Hepatocyte (in vitro differentiated cells): ENCODE measurements around the gene ABCB7. TPM values are rescaled to one million over a fixed set of nuclear protein-coding genes. Genes with fewer than 3 reads are reported as not detected.
"Not testable (repeated sequence)": the region's sequence is repeated elsewhere in the genome, so short reads cannot be mapped to it uniquely, and the experiment has no call there.

Experiments used
- DNase-seq: peaks from one replicate; pipeline ENCODE4 v3.0.0-alpha.2; 2016; ENCODE audit warnings: low spot score
- H2AFZ ChIP-seq: fragments of 200-600 bp; sonication (generic); 2 replicates; pipeline ENCODE4 v1.6.0; 2016; ENCODE audit warnings: antibody characterized with exemption, mild to moderate bottlenecking
- H3K27ac ChIP-seq: fragments of 200-600 bp; sonication (generic); 2 replicates; pipeline ENCODE4 v1.5.1; 2016; ENCODE audit warnings: mild to moderate bottlenecking
- H3K27me3 ChIP-seq: fragments of 200-600 bp; sonication (generic); 2 replicates; pipeline ENCODE4 v1.6.1; 2016
- H3K36me3 ChIP-seq: fragments of 200-600 bp; sonication (generic); replicated peaks from 2 replicates; pipeline ENCODE4 v1.5.1; 2016; ENCODE audit warnings: low read depth; ENCODE audit not compliant: insufficient read depth
- H3K4me1 ChIP-seq: fragments of 200-600 bp; sonication (generic); 2 replicates; pipeline ENCODE4 v1.5.1; 2016; ENCODE audit warnings: mild to moderate bottlenecking, moderate library complexity; ENCODE audit not compliant: insufficient read depth
- H3K4me2 ChIP-seq: fragments of 200-600 bp; sonication (generic); 2 replicates; pipeline ENCODE4 v1.6.0; 2016
- H3K4me3 ChIP-seq: fragments of 200-600 bp; sonication (generic); 2 replicates; pipeline ENCODE4 v1.5.1; 2016; ENCODE audit warnings: mild to moderate bottlenecking
- H3K79me2 ChIP-seq: fragments of 200-600 bp; sonication (generic); 2 replicates; pipeline ENCODE4 v1.6.0; 2017; ENCODE audit warnings: mild to moderate bottlenecking
- H3K9me2 ChIP-seq: fragments of 200-600 bp; sonication (generic); replicated peaks from 2 replicates; pipeline ENCODE4 v1.6.0; 2017; ENCODE audit warnings: mild to moderate bottlenecking; ENCODE audit not compliant: insufficient read depth
- H3K9me3 ChIP-seq: fragments of 200-600 bp; sonication (generic); 2 replicates; pipeline ENCODE4 v1.5.1; 2016; ENCODE audit warnings: low read depth, mild to moderate bottlenecking
- H4K20me1 ChIP-seq: fragments of 200-600 bp; sonication (generic); 2 replicates; pipeline ENCODE4 v1.6.0; 2016; ENCODE audit warnings: mild to moderate bottlenecking; ENCODE audit not compliant: insufficient read depth, poor library complexity, severe bottlenecking
- EZH2 ChIP-seq: fragments of 200-600 bp; sonication (generic); IDR thresholded peaks from 2 replicates; pipeline ENCODE4 v1.6.1; 2016; ENCODE audit warnings: antibody characterized with exemption, mild to moderate bottlenecking, borderline replicate concordance
- EZH2phosphoT487 ChIP-seq: fragments of 200-600 bp; sonication (generic); IDR thresholded peaks from one replicate; pipeline ENCODE4 v1.6.1; 2018; ENCODE audit warnings: antibody characterized with exemption, mild to moderate bottlenecking, low read depth, moderate library complexity; ENCODE audit not compliant: unreplicated experiment, severe bottlenecking
- WGBS: methylation state at CpG from one replicate; pipeline ENCODE4 v1.1.6; 2016; ENCODE audit warnings: low lambda C conversion rate; ENCODE audit errors: missing lambda C conversion rate; 5-methylcytosine and 5-hydroxymethylcytosine counted together
- polyA plus RNA-seq: library from polyadenylated mRNA; unstranded; fragments of >200 nt; fragmentation: Nextera tagmentation; extraction: Ambion mirVana; gene quantifications from 2 replicates; pipeline ENCODE4 v1.2.1, GENCODE V29; 2016
- total RNA-seq: library from RNA; depleted of rRNA; stranded (reverse); fragments of >200 nt; gene quantifications from 2 replicates; pipeline ENCODE4 v1.2.3, GENCODE V29; 2014
- TF ChIP-seq, protein P1 (sequence below): fragments of 200-600 bp; sonication (generic); IDR thresholded peaks from 2 replicates; pipeline ENCODE4 v1.5.1; 2016; ENCODE audit warnings: antibody characterized with exemption, mild to moderate bottlenecking; ENCODE audit not compliant: poor library complexity

Gene ABCB7
- 42.2 and 51.6 TPM in 2 replicates for total RNA-seq
- polyA plus RNA-seq = 11.2 and 12.4 TPM in 2 replicates

DNA sequence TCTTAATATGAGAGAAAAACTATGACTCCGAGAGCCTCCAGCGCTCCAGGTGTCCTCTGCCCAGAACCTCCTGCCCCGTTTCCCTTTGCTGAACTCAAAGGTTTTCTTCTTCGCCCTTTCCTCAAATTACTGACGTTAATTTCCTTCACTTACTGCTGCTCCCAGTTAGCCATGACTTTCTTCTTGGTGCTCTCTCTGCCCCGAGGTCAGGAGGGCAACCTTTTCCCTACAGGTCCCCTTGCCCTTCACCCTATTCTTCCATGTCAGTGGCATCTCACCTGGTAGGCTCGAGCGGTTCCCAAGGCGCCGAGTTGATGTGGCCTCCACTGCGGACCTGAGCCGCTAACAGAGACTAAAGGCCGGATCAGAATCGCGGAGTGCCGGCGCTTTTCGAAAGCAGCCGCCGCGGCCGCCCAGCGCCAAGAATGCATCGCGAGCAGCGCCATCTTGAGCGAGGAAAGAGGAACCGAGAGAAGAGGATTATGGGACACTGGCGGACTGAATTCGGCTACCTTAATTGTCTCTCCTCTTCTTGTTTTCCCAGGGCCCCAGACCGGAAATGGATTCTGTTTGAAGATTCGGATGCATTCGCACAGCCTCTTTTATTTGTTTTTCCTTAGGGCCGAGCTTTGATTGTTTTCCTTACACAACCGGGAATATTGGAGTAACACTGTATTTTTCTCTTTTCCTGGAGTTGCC lies at the start of gene ABCB7:
Gene ABCB7, minus strand, starts transcription at position 457 of the 699 bp plus-strand sequence. Its CDS starts 11 bp downstream, at position 446.
- Histone ChIP-seq H3K4me3 (peak within 1 kb of the TSS; percentile 63), H3K9me2 (no peaks in the 10 kb centered on the region), H3K4me1 (no peaks in the 10 kb centered on the region), H4K20me1 (no peaks in the 10 kb centered on the region), H3K27me3 (no peaks in the 10 kb centered on the region), H2AFZ (peak within 1 kb of the TSS; percentile 83), H3K36me3 (no peaks in the 10 kb centered on the region), H3K4me2 (peak within 1 kb of the TSS; percentile 68), H3K9me3 (no peaks in the 10 kb centered on the region), H3K27ac (peak within 1 kb of the TSS; percentile 84), H3K79me2 (peaks cover 22% of the 10 kb centered on the region)
- TF ChIP-seq EZH2 (no peak), EZH2phosphoT487 (no peak)
- TF ChIP-seq, protein P1, sequence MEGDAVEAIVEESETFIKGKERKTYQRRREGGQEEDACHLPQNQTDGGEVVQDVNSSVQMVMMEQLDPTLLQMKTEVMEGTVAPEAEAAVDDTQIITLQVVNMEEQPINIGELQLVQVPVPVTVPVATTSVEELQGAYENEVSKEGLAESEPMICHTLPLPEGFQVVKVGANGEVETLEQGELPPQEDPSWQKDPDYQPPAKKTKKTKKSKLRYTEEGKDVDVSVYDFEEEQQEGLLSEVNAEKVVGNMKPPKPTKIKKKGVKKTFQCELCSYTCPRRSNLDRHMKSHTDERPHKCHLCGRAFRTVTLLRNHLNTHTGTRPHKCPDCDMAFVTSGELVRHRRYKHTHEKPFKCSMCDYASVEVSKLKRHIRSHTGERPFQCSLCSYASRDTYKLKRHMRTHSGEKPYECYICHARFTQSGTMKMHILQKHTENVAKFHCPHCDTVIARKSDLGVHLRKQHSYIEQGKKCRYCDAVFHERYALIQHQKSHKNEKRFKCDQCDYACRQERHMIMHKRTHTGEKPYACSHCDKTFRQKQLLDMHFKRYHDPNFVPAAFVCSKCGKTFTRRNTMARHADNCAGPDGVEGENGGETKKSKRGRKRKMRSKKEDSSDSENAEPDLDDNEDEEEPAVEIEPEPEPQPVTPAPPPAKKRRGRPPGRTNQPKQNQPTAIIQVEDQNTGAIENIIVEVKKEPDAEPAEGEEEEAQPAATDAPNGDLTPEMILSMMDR = peak; percentile 18
- 49% methylated on average over 35 of the region's 35 CpGs for WGBS
- DNase-seq = peak; percentile 79

DNA sequence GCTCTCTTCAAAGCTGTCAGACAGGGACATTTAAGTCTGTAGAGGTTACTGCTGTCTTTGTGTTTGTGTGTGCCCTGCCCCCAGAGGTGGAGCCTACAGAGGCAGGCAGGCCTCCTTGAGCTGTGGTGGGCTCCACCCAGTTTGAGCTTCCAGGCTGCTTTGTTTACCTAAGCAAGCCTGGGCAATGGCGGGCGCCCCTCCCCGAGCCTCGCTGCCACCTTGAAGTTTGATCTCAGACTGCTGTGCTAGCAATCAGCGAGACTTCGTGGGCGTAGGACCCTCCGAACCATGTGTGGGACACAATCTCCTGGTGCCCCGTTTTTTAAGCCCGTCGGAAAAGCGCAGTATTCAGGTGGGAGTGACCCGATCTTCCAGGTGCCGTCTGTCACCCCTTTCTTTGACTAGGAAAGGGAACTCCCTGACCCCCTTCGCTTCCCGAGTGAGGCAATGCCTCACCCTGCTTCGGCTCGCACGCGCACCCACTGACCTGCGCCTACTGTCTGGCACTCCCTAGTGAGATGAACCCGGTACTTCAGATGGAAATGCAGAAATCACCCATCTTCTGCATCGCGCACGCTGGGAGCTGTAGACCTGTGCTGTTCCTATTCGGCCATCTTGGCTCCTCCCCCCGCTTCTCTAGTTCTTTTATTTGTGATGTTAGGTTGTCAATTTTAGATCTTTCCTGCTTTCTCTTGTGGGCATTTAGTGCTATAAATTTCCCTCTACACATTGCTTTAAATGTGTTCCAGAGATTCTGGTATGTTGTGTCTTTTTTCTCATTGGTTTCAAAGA lies 32.5 kb upstream of the ABCB7 start:
- H3K4me2 ChIP-seq, H3K36me3 ChIP-seq, H3K9me3 ChIP-seq, H3K9me2 ChIP-seq, H3K4me3 ChIP-seq, H4K20me1 ChIP-seq, DNase-seq, H3K79me2 ChIP-seq, H3K4me1 ChIP-seq, H3K27ac ChIP-seq, H3K27me3 ChIP-seq, H2AFZ ChIP-seq: not testable (repeated sequence)
- 87% methylated on average over 27 of the region's 27 CpGs for WGBS

DNA sequence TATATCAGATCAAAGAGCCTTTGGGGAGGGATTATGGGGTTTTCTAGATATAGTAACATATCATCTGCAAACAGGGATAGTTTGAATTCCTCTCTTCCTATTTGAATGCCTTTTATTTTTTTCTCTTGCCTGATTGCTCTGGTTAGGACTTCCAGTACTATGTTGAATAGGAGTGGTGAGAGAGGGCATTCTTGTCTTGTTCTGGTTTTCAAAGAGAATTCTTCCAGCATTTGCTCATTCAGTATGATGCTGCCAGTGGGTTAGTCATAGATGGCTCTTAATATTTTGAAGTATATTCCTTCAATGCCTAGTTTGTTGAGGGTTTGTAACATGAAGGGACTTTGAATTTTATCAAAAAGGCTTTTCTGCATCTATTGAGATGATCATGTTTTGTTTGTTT lies 25.6 kb upstream of the ABCB7 start:
- no peaks in the 10 kb centered on the region for H3K4me1 ChIP-seq
- H3K9me3 ChIP-seq = no peaks in the 10 kb centered on the region
- H3K9me2 ChIP-seq = no peaks in the 10 kb centered on the region
- no peaks in the 10 kb centered on the region for H3K27me3 ChIP-seq
- no peak overlapping the region for H3K4me2 ChIP-seq
- H3K27ac ChIP-seq = no peak overlapping the region
- DNase-seq = no peak
- H2AFZ ChIP-seq = no peak overlapping the region
- H3K4me3 ChIP-seq = no peak overlapping the region
- no peaks in the 10 kb centered on the region for H3K79me2 ChIP-seq
- no peaks in the 10 kb centered on the region for H3K36me3 ChIP-seq
- no peak for TF ChIP-seq EZH2phosphoT487
- no peak for TF ChIP-seq EZH2
- TF ChIP-seq, protein P1 = no peak
- no peaks in the 10 kb centered on the region for H4K20me1 ChIP-seq

DNA sequence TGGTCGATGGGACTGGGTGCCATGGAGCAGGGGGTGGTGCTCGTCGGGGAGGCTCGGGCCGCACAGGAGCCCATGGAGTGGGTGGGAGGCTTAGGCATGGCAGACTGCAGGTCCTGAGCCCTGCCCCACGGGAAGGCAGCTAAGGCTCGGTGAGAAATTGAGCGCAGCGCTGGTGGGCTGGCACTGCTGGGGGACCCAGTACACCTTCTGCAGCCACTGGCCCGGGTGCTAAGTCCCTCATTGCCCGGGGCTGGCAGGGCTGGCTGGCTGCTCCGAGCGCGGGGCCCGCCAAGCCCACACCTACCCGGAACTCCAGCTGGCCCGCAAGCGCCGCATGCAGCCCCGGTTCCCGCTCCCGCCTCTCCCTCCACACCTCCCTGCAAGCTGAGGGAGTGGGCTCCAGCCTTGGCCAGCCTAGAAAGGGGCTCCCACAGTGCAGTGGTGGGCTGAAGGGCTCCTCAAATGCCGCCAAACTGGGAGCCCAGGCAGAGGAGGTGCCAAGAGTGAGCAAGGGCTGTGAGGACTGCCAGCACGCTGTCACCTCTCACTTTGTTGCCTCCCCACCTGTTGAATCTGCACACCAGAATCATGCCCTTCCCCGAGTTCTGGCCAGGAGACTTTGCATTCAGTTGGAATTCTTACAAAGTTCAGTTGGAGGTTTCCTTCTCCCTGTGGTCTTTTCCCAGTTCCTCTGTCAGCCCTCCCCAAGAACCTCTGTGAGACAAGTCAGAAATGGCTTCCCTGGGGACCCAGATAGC lies 23.6 kb upstream of the ABCB7 start:
- WGBS = 83% methylated on average over 10 of the region's 25 CpGs
- not testable (repeated sequence) for H3K27ac ChIP-seq, H3K36me3 ChIP-seq, DNase-seq, H3K27me3 ChIP-seq, H4K20me1 ChIP-seq, H3K4me2 ChIP-seq, H3K9me3 ChIP-seq, H3K4me3 ChIP-seq, H3K4me1 ChIP-seq, H3K9me2 ChIP-seq, H3K79me2 ChIP-seq, H2AFZ ChIP-seq

DNA sequence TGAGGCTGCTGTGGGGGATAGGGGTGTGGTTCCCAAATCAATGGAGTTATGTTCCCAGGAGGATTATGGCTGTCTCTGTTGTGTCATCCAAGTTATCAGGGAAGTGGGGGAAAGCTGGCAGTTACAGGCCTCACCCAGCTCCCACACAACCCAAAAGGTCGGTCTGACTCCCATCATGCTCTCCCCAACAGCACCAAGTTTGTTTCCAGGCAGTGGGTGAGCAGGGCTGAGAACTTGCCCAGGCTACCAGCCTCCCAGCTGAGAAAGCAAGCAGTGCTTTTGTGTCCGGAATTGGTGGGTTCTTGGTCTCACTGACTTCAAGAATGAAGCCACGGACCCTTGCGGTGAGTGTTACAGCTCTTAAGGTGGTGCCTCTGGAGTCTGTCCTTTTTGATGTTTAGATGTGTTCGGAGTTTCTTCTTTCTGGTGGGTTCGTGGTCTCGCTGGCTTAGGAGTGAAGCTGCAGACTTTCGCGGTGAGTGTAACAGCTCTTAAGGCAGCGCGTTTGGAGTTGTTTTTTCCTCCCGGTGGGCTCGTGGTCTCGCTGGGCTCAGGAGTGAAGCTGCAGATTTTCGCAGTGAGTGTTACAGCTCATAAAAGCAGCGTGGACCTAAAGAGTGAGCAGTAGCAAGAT lies 16.3 kb upstream of the ABCB7 start:
- WGBS = 85% methylated on average over 16 of the region's 16 CpGs
- H3K4me1 ChIP-seq = not testable (repeated sequence)

More for the DNA sequence above, 16.3 kb upstream of the ABCB7 start:
- not testable (repeated sequence) for H4K20me1 ChIP-seq, H3K27ac ChIP-seq, H3K27me3 ChIP-seq, H2AFZ ChIP-seq, H3K36me3 ChIP-seq, DNase-seq, H3K79me2 ChIP-seq, H3K4me2 ChIP-seq, H3K9me3 ChIP-seq, H3K4me3 ChIP-seq, H3K9me2 ChIP-seq
